GM10266 (cell line): ENCODE measurements around the gene NUDCD2.
"Not testable (repeated sequence)": the region's sequence is repeated elsewhere in the genome, so short reads cannot be mapped to it uniquely, and the experiment has no call there.

Source experiments
- DNase-seq: peaks from one replicate; pipeline ENCODE4 v3.0.0; 2012; ENCODE audit errors: extremely low spot score
- TF ChIP-seq, protein P1 (sequence below): IDR thresholded peaks from 2 replicates; pipeline ENCODE4 v1.5.1; 2012; ENCODE audit warnings: mild to moderate bottlenecking, low read depth; ENCODE audit not compliant: control insufficient read depth, insufficient read depth; ENCODE audit errors: missing control alignments

Gene NUDCD2

DNA sequence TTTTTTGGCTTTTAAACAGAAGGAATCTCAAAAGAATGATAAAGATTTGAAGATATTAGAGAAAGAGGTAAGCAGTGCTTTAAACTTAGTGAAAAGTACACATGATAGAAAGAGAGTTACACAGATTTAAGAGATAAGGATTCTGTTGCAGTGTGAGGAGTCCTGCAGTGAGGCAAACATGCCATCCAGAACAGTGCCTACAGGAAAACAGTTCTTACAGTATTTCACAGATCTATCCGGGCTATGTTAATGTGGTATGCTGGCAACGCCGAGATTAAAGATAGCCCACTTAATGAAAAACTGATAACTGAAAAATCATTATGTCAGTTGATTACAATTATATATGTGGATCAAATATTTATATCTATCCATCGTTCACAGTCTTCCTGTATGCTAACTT lies 7.8 kb upstream of the NUDCD2 start:
- TF ChIP-seq, protein P1, sequence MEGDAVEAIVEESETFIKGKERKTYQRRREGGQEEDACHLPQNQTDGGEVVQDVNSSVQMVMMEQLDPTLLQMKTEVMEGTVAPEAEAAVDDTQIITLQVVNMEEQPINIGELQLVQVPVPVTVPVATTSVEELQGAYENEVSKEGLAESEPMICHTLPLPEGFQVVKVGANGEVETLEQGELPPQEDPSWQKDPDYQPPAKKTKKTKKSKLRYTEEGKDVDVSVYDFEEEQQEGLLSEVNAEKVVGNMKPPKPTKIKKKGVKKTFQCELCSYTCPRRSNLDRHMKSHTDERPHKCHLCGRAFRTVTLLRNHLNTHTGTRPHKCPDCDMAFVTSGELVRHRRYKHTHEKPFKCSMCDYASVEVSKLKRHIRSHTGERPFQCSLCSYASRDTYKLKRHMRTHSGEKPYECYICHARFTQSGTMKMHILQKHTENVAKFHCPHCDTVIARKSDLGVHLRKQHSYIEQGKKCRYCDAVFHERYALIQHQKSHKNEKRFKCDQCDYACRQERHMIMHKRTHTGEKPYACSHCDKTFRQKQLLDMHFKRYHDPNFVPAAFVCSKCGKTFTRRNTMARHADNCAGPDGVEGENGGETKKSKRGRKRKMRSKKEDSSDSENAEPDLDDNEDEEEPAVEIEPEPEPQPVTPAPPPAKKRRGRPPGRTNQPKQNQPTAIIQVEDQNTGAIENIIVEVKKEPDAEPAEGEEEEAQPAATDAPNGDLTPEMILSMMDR = no peak
- no peak for DNase-seq

DNA sequence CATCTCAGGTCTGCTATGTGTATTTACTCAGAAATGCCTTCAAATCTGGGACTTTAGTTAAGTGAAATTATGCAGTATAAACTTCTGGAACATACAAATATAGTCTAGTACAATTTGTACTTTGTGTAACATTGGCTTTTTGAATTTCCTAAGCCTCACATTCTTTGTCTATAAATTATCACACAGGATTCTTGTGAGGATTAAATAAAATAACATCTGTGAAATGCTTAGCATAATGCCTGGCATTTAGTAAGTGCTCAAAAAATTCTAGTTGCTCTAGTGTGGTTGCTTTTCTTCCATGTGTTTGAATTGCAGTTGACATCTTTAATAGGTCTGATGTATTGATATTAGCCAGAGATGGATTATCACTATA lies 3.1 kb upstream of the NUDCD2 start:
- TF ChIP-seq, protein P1 = no peak
- DNase-seq = no peak

DNA sequence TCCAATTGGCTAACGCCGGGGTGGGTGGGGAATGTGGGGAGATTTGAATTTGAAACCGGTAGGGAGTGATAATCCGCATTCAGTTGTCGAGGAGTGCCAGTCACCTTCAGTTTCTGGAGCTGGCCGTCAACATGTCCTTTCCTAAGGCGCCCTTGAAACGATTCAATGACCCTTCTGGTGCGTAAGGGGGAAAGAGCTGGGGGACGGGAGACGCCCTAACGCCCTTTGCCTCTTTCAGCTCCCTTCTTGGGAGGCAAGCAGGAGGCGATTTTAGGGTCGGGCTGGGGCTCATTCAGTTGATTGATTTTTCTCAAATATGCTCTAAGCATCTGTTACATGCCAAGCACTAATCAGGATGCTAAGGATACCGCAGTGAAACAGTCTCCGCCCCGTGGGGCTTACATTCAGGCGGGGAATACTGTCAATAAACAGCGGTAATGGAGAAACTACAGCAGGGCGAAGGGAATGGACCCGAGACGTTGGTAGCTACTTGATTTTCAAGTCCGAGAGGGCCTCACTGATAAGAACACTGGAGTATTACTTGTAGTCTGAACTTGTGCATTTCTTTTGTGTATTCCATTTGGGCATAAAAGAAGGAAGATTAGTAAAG lies 765 bp upstream of the NUDCD2 start, which contains the start of gene HMMR:
HMMR (plus strand) TSS at position 71 of the 610 bp plus-strand sequence; CDS start at position 132, 61 bp downstream.
- no peak for DNase-seq

DNA sequence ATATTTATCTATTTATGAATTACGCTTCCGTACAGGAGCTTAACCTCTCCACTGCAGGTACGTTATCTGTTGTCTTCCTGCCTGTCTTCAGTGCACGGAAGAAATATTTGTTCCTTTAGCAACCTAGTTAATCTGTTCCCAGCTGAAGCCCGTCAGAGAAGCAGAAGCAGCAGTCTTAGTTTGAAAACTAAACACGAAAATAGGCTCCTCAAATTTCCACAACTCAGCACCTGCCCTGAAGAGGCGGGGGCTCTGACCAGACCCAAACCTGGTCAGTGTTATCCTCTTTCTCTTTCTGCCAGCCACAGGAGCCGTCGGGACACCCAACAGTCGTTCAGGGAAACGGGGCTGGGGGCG lies 462 bp downstream of the NUDCD2 start:
- no peak for DNase-seq
- TF ChIP-seq, protein P1 = no peak

More for the DNA sequence above, 765 bp upstream of the NUDCD2 start, which contains the start of gene HMMR:
- TF ChIP-seq, protein P1 = no peak

DNA sequence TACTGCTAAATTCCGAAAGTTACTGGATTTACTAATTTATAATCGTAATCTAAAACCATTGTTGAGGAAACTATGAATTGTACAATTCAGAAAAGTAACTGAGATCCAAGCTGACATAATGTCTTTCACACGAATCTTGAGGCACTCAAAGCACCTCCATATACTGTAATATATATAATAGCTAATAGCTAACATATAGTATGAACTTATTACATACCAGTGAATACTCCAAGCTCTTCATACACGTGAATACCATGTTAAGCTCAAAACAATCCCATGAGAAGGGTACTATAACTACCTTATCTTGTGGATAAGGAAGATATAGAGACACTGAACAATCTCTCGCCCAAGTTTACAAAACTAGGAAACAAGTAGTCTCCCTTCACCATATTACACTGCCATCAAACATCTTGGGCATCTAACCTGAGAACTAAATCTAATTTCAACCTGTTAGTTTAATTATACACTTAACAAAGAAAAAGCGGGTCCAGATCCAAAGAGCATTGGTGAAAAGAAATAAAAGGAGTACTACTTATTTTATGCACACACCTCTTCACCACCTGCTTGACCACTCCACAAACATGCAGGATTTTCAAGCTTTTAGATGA lies 1.0 kb downstream of the NUDCD2 start:
- DNase-seq = no peak
- TF ChIP-seq, protein P1 = no peak

DNA sequence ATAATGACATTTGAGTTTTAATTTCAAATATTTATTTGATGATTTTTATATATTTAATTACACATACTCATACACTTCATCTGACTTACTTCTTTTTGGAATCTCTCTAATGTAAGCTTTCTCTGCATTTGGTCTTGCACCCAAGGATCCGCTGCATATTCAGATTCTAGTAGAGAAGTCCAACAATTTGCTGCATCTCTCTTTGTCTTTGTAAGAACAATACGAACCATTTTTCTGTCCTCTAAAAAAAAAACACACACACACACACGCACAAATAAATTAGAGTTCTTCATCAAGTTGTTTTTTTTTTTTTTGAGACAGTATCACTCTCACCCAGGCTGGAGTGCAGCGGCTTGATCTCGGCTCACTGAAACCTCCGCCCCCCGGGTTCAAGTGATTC lies 3.1 kb downstream of the NUDCD2 start:
- TF ChIP-seq, protein P1 = no peak

DNA sequence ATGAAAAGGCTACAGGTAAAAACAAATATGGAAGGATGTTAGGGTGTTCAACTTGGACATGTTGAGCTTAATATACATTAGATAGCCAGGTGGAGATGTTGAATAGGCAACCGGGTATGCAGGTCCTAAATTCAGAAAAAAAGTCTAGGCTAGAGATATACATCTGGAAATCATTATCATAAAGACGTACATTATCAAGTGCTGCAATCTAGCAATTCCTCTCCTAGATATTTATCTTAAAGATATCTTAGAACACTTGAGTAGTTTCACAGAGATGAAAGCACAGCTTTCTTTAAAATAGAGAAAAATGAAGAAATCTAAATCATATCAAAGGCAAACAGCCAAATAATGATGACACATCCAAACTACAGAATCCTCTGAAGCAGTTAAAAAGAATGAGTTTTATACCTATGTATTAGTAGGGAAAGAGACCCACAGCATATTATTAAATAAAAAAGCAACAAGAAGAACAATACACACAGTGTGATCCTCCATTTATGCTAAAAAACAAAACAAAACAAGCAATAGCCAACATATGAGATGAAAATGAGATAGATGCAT lies 3.8 kb downstream of the NUDCD2 start:
- TF ChIP-seq, protein P1 = no peak
- DNase-seq = no peak

More for the DNA sequence above, 3.1 kb downstream of the NUDCD2 start:
- DNase-seq = no peak

DNA sequence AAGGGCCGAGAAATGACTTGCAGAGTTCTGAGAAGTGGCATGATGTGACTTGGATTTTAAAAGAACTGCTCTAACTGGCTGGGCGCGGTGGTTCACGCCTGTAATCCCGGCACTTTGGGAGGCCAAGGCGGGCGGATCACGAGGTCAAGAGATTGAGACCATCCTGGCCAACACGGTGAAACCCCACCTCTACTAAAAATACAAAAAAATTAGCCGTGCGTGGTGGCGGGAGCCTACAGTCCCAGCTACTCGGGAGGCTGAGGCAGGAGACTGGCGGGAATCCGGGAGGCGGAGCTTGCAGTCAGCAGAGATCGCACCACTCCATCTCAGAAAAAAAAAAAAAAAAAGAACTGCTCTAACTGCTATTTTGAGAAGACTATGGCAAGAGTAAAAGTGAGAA lies 4.5 kb downstream of the NUDCD2 start:
- DNase-seq = not testable (repeated sequence)
